Body of pancreas (tissue), 4 donors: ENCODE measurements around the gene SNTG2.

ENCODE experiments used
- POLR2A ChIP-seq, 3 donors: fragments of 450-650 bp; IDR thresholded peaks; one replicate each; pipeline ENCODE4 v1.6.1; 2016; ENCODE audit warnings: antibody characterized with exemption in 3 of 3, mild to moderate bottlenecking in 2 of 3
- TF ChIP-seq, protein P1 (sequence below), 7 experiments: fragments of 450-650 bp in 4 of 7; fragments of 200-600 bp in 3 of 7; sonication (generic) in 3 of 7; IDR thresholded peaks; one replicate each; pipeline ENCODE4 v1.5.1; 2016 to 2019; ENCODE audit warnings: antibody characterized with exemption in 7 of 7

DNA sequence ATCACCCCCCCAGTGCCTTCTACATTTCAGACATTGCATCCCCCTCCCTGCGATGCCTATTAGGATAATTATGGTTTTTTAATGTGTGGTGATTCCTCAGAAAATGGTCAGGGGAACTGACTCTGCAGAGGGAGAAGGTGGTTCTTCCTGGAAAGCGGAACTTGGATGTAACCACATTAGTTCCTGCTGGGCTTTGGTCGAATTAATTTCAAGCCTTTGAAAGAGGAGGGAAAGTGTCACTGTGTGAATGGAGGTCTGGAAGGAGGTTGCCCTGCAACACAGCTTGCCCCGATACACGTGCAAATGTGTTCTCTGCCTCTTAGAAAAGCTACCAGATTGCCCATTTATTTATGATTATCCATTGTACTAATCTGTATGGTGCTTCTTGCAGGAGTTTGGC is 399.5 kb downstream of the SNTG2 start:
- TF ChIP-seq, protein P1, sequence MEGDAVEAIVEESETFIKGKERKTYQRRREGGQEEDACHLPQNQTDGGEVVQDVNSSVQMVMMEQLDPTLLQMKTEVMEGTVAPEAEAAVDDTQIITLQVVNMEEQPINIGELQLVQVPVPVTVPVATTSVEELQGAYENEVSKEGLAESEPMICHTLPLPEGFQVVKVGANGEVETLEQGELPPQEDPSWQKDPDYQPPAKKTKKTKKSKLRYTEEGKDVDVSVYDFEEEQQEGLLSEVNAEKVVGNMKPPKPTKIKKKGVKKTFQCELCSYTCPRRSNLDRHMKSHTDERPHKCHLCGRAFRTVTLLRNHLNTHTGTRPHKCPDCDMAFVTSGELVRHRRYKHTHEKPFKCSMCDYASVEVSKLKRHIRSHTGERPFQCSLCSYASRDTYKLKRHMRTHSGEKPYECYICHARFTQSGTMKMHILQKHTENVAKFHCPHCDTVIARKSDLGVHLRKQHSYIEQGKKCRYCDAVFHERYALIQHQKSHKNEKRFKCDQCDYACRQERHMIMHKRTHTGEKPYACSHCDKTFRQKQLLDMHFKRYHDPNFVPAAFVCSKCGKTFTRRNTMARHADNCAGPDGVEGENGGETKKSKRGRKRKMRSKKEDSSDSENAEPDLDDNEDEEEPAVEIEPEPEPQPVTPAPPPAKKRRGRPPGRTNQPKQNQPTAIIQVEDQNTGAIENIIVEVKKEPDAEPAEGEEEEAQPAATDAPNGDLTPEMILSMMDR (IDR thresholded peaks at IDR 0.05): no peak
- TF ChIP-seq POLR2A (IDR thresholded peaks at IDR 0.05): no peak
